NCI-H345 treated with DMSO at 0.1 percent for 48 hours (cell line): ENCODE measurements around the gene KIF16B.
"Not testable (repeated sequence)": the region's sequence is repeated elsewhere in the genome, so short reads cannot be mapped to it uniquely, and the experiment has no call there.

ENCODE experiments used
- DNase-seq: peaks from one replicate; lab custom pipeline; 2025; ENCODE audit not compliant: unreplicated experiment; lab: John Stamatoyannopoulos, UW

The KIF16B gene

GRCh38 chr20:16267526-16267925, 305.7 kb downstream of the KIF16B start:
- no peak for DNase-seq

- DNase-seq, result no peak
Observed at GRCh38 chr20:16265334-16265733, 307.9 kb downstream of the KIF16B start.

- DNase-seq, result no peak
Observed at GRCh38 chr20:16263582-16263981, 309.7 kb downstream of the KIF16B start.

- DNase-seq, result no peak
Observed at GRCh38 chr20:16262594-16262993, 310.7 kb downstream of the KIF16B start.

GRCh38 chr20:16261733-16262273, 311.4 kb downstream of the KIF16B start:
- no peak for DNase-seq

- no peak for DNase-seq
Observed at GRCh38 chr20:16260911-16261310, 312.3 kb downstream of the KIF16B start.

- not testable (repeated sequence) for DNase-seq
Observed at GRCh38 chr20:16260133-16260532, 313.1 kb downstream of the KIF16B start.

- no peak for DNase-seq
Observed at GRCh38 chr20:16258766-16259165, 314.5 kb downstream of the KIF16B start.

- DNase-seq, result no peak
Observed at GRCh38 chr20:16257813-16258430, 315.3 kb downstream of the KIF16B start.

- DNase-seq, result no peak
Observed at GRCh38 chr20:16257021-16257420, 316.2 kb downstream of the KIF16B start.

GRCh38 chr20:16246870-16247269, 326.4 kb downstream of the KIF16B start:
- DNase-seq, result no peak

GRCh38 chr20:16246291-16246690, 327.0 kb downstream of the KIF16B start:
- DNase-seq, result no peak

- no peak for DNase-seq
Observed at GRCh38 chr20:16245879-16246278, 327.4 kb downstream of the KIF16B start.

- no peak for DNase-seq
Observed at GRCh38 chr20:16244892-16245291, 328.4 kb downstream of the KIF16B start.

GRCh38 chr20:16243470-16243869, 329.8 kb downstream of the KIF16B start:
- DNase-seq, result no peak

GRCh38 chr20:16241911-16242310, 331.3 kb downstream of the KIF16B start:
- no peak for DNase-seq

- DNase-seq, result no peak
Observed at GRCh38 chr20:16240355-16240754, 332.9 kb downstream of the KIF16B start.

- no peak for DNase-seq
Observed at GRCh38 chr20:16236589-16237241, 336.5 kb downstream of the KIF16B start.

GRCh38 chr20:16230402-16230801, 342.8 kb downstream of the KIF16B start:
- no peak for DNase-seq

- DNase-seq, result no peak
Observed at GRCh38 chr20:16229813-16230212, 343.4 kb downstream of the KIF16B start.

- no peak for DNase-seq
Observed at GRCh38 chr20:16228722-16229121, 344.5 kb downstream of the KIF16B start.

GRCh38 chr20:16226961-16227360, 346.3 kb downstream of the KIF16B start:
- not testable (repeated sequence) for DNase-seq

GRCh38 chr20:16224836-16225235, 348.4 kb downstream of the KIF16B start:
- no peak for DNase-seq
